ENCODE data around the gene RETREG1.

Gene RETREG1

GRCh38 chr5:16550316-16550952 lies 66.4 kb downstream of the RETREG1 start:
- H3K4me3 ChIP-seq (replicated peaks; ENCODE audit: insufficient read depth, low read length) = no peak overlapping the region

GRCh38 chr5:16549491-16550206 lies 67.1 kb downstream of the RETREG1 start:
- H3K27me3 ChIP-seq (ENCODE audit: insufficient read depth, poor library complexity, severe bottlenecking) = no peaks in the 10 kb centered on the region
- no peak for DNase-seq (ENCODE audit: low read depth in 1 of 2, low spot score in 1 of 2)
- TF ChIP-seq SPI1 (IDR thresholded peaks at IDR 0.05; ENCODE audit: borderline replicate concordance, low read depth) (no peak), POLR2AphosphoS5 (IDR thresholded peaks at IDR 0.05; ENCODE audit: low read depth) (no peak), CTCF (IDR thresholded peaks at IDR 0.05; ENCODE audit: insufficient read depth, low read length) (no peak), REST (IDR thresholded peaks at IDR 0.05; ENCODE audit: insufficient replicate concordance, low read depth) (no peak), GABPA (IDR thresholded peaks at IDR 0.05; ENCODE audit: low read depth) (no peak)
- H3K27ac ChIP-seq (replicated peaks) = no peak overlapping the region
- no peak overlapping the region for H3K4me3 ChIP-seq (replicated peaks; ENCODE audit: insufficient read depth, low read length)

More at GRCh38 chr5:16550316-16550952, 66.4 kb downstream of the RETREG1 start:
- Histone ChIP-seq H3K27me3 (ENCODE audit: insufficient read depth, poor library complexity, severe bottlenecking) (no peaks in the 10 kb centered on the region), H3K27ac (replicated peaks) (no peak overlapping the region)
- TF ChIP-seq CTCF (IDR thresholded peaks at IDR 0.05; ENCODE audit: insufficient read depth, low read length) (peak; percentile 85), POLR2AphosphoS5 (IDR thresholded peaks at IDR 0.05; ENCODE audit: low read depth) (no peak)
- peak; percentile 41 to 65 for DNase-seq (ENCODE audit: low read depth in 1 of 2, low spot score in 1 of 2)

GRCh38 chr5:16548812-16549211 lies 68.0 kb downstream of the RETREG1 start:
- H3K27ac ChIP-seq (replicated peaks) = no peak overlapping the region
- TF ChIP-seq POLR2AphosphoS5 (IDR thresholded peaks at IDR 0.05; ENCODE audit: low read depth) (no peak), GABPA (IDR thresholded peaks at IDR 0.05; ENCODE audit: low read depth) (no peak), SPI1 (IDR thresholded peaks at IDR 0.05; ENCODE audit: borderline replicate concordance, low read depth) (no peak), CTCF (IDR thresholded peaks at IDR 0.05; ENCODE audit: insufficient read depth, low read length) (no peak), REST (IDR thresholded peaks at IDR 0.05; ENCODE audit: insufficient replicate concordance, low read depth) (no peak)
- no peak for DNase-seq (ENCODE audit: low read depth in 1 of 2, low spot score in 1 of 2)
- no peak overlapping the region for H3K4me3 ChIP-seq (replicated peaks; ENCODE audit: insufficient read depth, low read length)
- H3K27me3 ChIP-seq (ENCODE audit: insufficient read depth, poor library complexity, severe bottlenecking) = no peaks in the 10 kb centered on the region

All from HL-60 (cell line).